ES-I3 (cell line): ENCODE data around the gene AP3S2.
A peak's percentile ranks its signal among the peaks of the same experiment; 100 is the strongest.
"Not testable (repeated sequence)": the region's sequence is repeated elsewhere in the genome, so short reads cannot be mapped to it uniquely, and the experiment has no call there.

Experiments used
- H3K36me3 ChIP-seq: 2 replicates; pipeline ENCODE4 v1.6.1; 2013; ENCODE audit warnings: mild to moderate bottlenecking, low read length, control low read depth, moderate library complexity; ENCODE audit not compliant: insufficient read depth
- H3K4me1 ChIP-seq: 2 replicates; pipeline ENCODE4 v1.6.1; 2013; ENCODE audit warnings: mild to moderate bottlenecking, control low read depth, low read length; ENCODE audit not compliant: insufficient read depth
- H3K9ac ChIP-seq: 2 replicates; pipeline ENCODE4 v1.6.1; 2013; ENCODE audit warnings: low read depth, mild to moderate bottlenecking, low read length, moderate library complexity
- H3K9me3 ChIP-seq: 2 replicates; pipeline ENCODE4 v1.6.1; 2013; ENCODE audit warnings: mild to moderate bottlenecking, low read length, moderate library complexity; ENCODE audit not compliant: control insufficient read depth, insufficient read depth

AP3S2 gene

GRCh38 chr15:89893696-89894447, at the start of gene AP3S2:
TSS of gene AP3S2 (minus strand) at chr15:89893994. CDS start at chr15:89893949, 45 bp downstream.
- Histone ChIP-seq H3K36me3 (no peaks in the 10 kb centered on the region), H3K9me3 (no peaks in the 10 kb centered on the region), H3K4me1 (peaks cover 5% of the 10 kb centered on the region; the same call in 1 of the 2 replicates), H3K9ac (peak within 1 kb of the TSS; percentile 83)

GRCh38 chr15:89939910-89940309, 46.1 kb upstream of the AP3S2 start:
- no peak overlapping the region for H3K9ac ChIP-seq
- H3K4me1 ChIP-seq = no peaks in the 10 kb centered on the region
- no peaks in the 10 kb centered on the region for H3K9me3 ChIP-seq
- H3K36me3 ChIP-seq = no peaks in the 10 kb centered on the region

GRCh38 chr15:89939377-89939776, 45.6 kb upstream of the AP3S2 start:
- H3K4me1 ChIP-seq, H3K9ac ChIP-seq, H3K9me3 ChIP-seq, H3K36me3 ChIP-seq: not testable (repeated sequence)

GRCh38 chr15:89937365-89938350, 43.9 kb upstream of the AP3S2 start:
- no peak overlapping the region for H3K9ac ChIP-seq
- no peaks in the 10 kb centered on the region for H3K4me1 ChIP-seq
- H3K36me3 ChIP-seq = no peaks in the 10 kb centered on the region
- H3K9me3 ChIP-seq = no peaks in the 10 kb centered on the region

GRCh38 chr15:89936786-89937265, 43.0 kb upstream of the AP3S2 start:
- Histone ChIP-seq H3K36me3 (no peaks in the 10 kb centered on the region), H3K9ac (no peak overlapping the region), H3K9me3 (no peaks in the 10 kb centered on the region), H3K4me1 (no peaks in the 10 kb centered on the region)

- Histone ChIP-seq H3K4me1 (no peaks in the 10 kb centered on the region), H3K9ac (no peak overlapping the region), H3K36me3 (no peaks in the 10 kb centered on the region), H3K9me3 (no peaks in the 10 kb centered on the region)
These were observed 42.4 kb upstream of the AP3S2 start for GRCh38 chr15:89936051-89936785.

GRCh38 chr15:89932880-89933279, 39.1 kb upstream of the AP3S2 start:
- no peak overlapping the region for H3K9ac ChIP-seq
- H3K36me3 ChIP-seq = no peaks in the 10 kb centered on the region
- no peaks in the 10 kb centered on the region for H3K9me3 ChIP-seq
- H3K4me1 ChIP-seq = no peaks in the 10 kb centered on the region

GRCh38 chr15:89928421-89928820, 34.6 kb upstream of the AP3S2 start:
- no peaks in the 10 kb centered on the region for H3K36me3 ChIP-seq
- H3K4me1 ChIP-seq = no peaks in the 10 kb centered on the region
- no peaks in the 10 kb centered on the region for H3K9me3 ChIP-seq
- H3K9ac ChIP-seq = no peak overlapping the region

- no peaks in the 10 kb centered on the region for H3K36me3 ChIP-seq
- no peaks in the 10 kb centered on the region for H3K4me1 ChIP-seq
- no peaks in the 10 kb centered on the region for H3K9me3 ChIP-seq
- no peak overlapping the region for H3K9ac ChIP-seq
These were observed 32.4 kb upstream of the AP3S2 start for GRCh38 chr15:89926158-89926557.

GRCh38 chr15:89917442-89918101, 23.8 kb upstream of the AP3S2 start:
- Histone ChIP-seq H3K4me1 (peaks cover 5% of the 10 kb centered on the region; the same call in 1 of the 2 replicates), H3K36me3 (no peaks in the 10 kb centered on the region), H3K9me3 (no peaks in the 10 kb centered on the region), H3K9ac (no peak overlapping the region)

- Histone ChIP-seq H3K9ac (no peak overlapping the region), H3K4me1 (peaks cover 5% of the 10 kb centered on the region; the same call in 1 of the 2 replicates), H3K9me3 (no peaks in the 10 kb centered on the region), H3K36me3 (no peaks in the 10 kb centered on the region)
These were observed 22.9 kb upstream of the AP3S2 start for GRCh38 chr15:89916660-89917059.

- Histone ChIP-seq H3K9ac (peak within 1 kb of the TSS; percentile 75), H3K4me1 (peaks cover 5% of the 10 kb centered on the region; the same call in 1 of the 2 replicates), H3K9me3 (no peaks in the 10 kb centered on the region), H3K36me3 (no peaks in the 10 kb centered on the region)
These were observed 19.0 kb upstream of the AP3S2 start, which contains the start of gene ARPIN for GRCh38 chr15:89912674-89913396. TSS of gene ARPIN (minus strand) at chr15:89912952. CDS start at chr15:89912835, 117 bp downstream.

GRCh38 chr15:89912145-89912673, 18.4 kb upstream of the AP3S2 start:
- H3K9ac ChIP-seq = peak overlapping the region; percentile 75
- peaks cover 5% of the 10 kb centered on the region; the same call in 1 of the 2 replicates for H3K4me1 ChIP-seq
- no peaks in the 10 kb centered on the region for H3K9me3 ChIP-seq
- H3K36me3 ChIP-seq = no peaks in the 10 kb centered on the region
